PC-3 (cell line): ENCODE data around the gene FLRT1. TPM values are rescaled to one million over a fixed set of nuclear protein-coding genes. Genes with fewer than 3 reads are reported as not detected.

ENCODE experiments used
- ATAC-seq: fragments of 200-7000 bp; cut with Tn5 transposase; 2 replicates; pipeline ENCODE4 v1.9.1; 2020; ENCODE audit warnings: mild to moderate bottlenecking, moderate library complexity
- BruUV-seq: library from RNA; stranded (reverse); fragments of 400-500 nt; replicated peaks from 2 replicates; lab custom pipeline; 2021; lab: Mats Ljungman, UMichigan
- CTCF ChIA-PET: fragments of 300-600 bp; sonication (Branson Sonifier 250); formaldehyde crosslinking; loops from one replicate; lab custom pipeline; 2022; ENCODE audit warnings: antibody characterized with exemption; lab: Charles Lee
- POLR2A ChIA-PET: fragments of 300-600 bp; sonication (Branson Sonifier 250); formaldehyde crosslinking; loops from one replicate; lab custom pipeline; 2022; ENCODE audit warnings: antibody characterized with exemption; ENCODE audit not compliant: unreplicated experiment; lab: Charles Lee
- DNase-seq: peaks from one replicate; pipeline ENCODE4 v3.0.0-alpha.2; 2015
- H2AFZ ChIP-seq: fragments of 300-600 bp; sonication (generic); 2 replicates; pipeline ENCODE4 v1.6.0; 2016; ENCODE audit warnings: antibody characterized with exemption, low read length
- H3F3A ChIP-seq: fragments of 300-600 bp; sonication (generic); one replicate; pipeline ENCODE4 v1.6.0; 2017; ENCODE audit warnings: antibody characterized with exemption, low read length, control low read depth, mild to moderate bottlenecking; ENCODE audit not compliant: unreplicated experiment
- H3K27ac ChIP-seq: fragments of 300-600 bp; sonication (generic); 2 replicates; pipeline ENCODE4 v1.5.1; 2016; ENCODE audit warnings: mild to moderate bottlenecking, low read length
- H3K27me3 ChIP-seq: fragments of 300-600 bp; sonication (generic); 2 replicates; pipeline ENCODE4 v1.6.1; 2016; ENCODE audit warnings: low read length, mixed read lengths
- H3K36me3 ChIP-seq: fragments of 300-600 bp; sonication (generic); 2 replicates; pipeline ENCODE4 v1.6.1; 2016; ENCODE audit warnings: low read depth, mixed run types, low read length, mixed read lengths
- H3K4me1 ChIP-seq: fragments of 300-600 bp; sonication (generic); 2 replicates; pipeline ENCODE4 v1.5.1; 2016; ENCODE audit warnings: low read length; ENCODE audit not compliant: insufficient read depth
- H3K4me2 ChIP-seq: fragments of 300-600 bp; sonication (generic); 2 replicates; pipeline ENCODE4 v1.6.0; 2016; ENCODE audit warnings: low read length
- H3K4me3 ChIP-seq: fragments of 300-600 bp; sonication (generic); 2 replicates; pipeline ENCODE4 v1.5.1; 2016; ENCODE audit warnings: mild to moderate bottlenecking, low read length, mixed read lengths
- H3K79me2 ChIP-seq: fragments of 300-600 bp; sonication (generic); 2 replicates; pipeline ENCODE4 v1.6.1; 2017; ENCODE audit warnings: low read length, mixed read lengths
- H3K9ac ChIP-seq: fragments of 300-600 bp; sonication (generic); 2 replicates; pipeline ENCODE4 v1.6.0; 2016; ENCODE audit warnings: mild to moderate bottlenecking, low read length
- H3K9me2 ChIP-seq: fragments of 300-600 bp; sonication (generic); replicated peaks from 2 replicates; pipeline ENCODE4 v1.6.1; 2016; ENCODE audit warnings: mixed run types, low read length, mixed read lengths
- H3K9me3 ChIP-seq: fragments of 300-600 bp; sonication (generic); 2 replicates; pipeline ENCODE4 v1.6.1; 2016; ENCODE audit warnings: low read length, mixed read lengths
- H4K20me1 ChIP-seq: fragments of 300-600 bp; sonication (generic); 2 replicates; pipeline ENCODE4 v1.6.1; 2016; ENCODE audit warnings: low read length, mixed read lengths
- EZH2 ChIP-seq: fragments of 300-600 bp; sonication (generic); IDR thresholded peaks from one replicate; pipeline ENCODE4 v1.6.1; 2017; ENCODE audit warnings: antibody characterized with exemption, mild to moderate bottlenecking, low read length; ENCODE audit not compliant: unreplicated experiment
- EZH2phosphoT487 ChIP-seq: fragments of 300-600 bp; sonication (generic); IDR thresholded peaks from 2 replicates; pipeline ENCODE4 v1.6.1; 2018; ENCODE audit warnings: mild to moderate bottlenecking, antibody characterized with exemption, low read length, borderline replicate concordance
- intact Hi-C: fragments of 100-400 bp; cut with micrococcal nuclease; formaldehyde crosslinking; loops from 2 replicates; pipeline ENCODE4 v1.9.0; 2023
- total RNA-seq: library from RNA; depleted of rRNA; stranded (reverse); fragments of >200 nt; gene quantifications from 2 replicates; pipeline ENCODE4 v1.2.3, GENCODE V29; 2014
- TF ChIP-seq, protein P1 (sequence below): fragments of 300-600 bp; sonication (generic); conservative IDR thresholded peaks from 2 replicates; pipeline ENCODE4 v1.5.1; 2017; ENCODE audit warnings: antibody characterized with exemption, low read depth, mild to moderate bottlenecking, low read length

FLRT1 gene
- total RNA-seq, 1 experiment from 2014 or later = not detected

DNA sequence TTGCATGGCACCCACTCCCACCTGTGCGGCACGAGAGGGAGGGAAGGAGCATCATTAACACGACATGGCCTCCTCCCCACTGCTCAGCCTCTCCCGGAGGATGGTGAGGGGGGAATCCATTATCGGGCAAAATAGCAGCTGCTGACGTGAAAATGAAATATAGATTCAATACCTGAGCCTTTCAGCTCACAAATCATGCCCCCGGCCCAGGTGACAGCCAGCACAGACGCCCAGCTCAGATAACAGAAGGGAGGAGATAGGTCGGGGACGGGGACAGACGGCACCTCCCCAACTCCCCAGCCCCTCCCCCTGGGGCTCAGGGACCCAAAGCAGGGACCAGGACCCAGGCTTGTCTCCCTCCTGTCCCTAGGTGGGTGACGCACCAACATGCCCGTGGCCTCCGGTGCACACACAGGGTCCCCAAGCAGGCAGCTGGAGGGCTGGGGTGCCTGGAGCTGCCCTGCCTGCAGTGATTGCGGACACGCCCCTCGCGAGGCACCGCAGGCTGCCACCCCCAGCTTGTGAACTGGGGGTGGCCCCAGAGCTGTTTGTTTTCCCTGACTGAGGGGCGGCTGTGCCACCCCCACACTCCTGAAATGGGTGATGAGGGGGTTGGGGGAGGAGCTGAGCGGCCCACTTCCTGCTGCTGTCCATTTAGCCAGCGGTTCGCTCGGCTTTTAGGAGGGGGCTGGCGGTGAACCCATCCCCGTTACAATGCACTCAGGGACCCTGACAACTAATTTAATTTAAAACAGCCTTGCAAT is 31.7 kb downstream of the FLRT1 start:
- Histone ChIP-seq H3K79me2 (no peaks in the 10 kb centered on the region), H3K9me2 (no peaks in the 10 kb centered on the region), H4K20me1 (no peaks in the 10 kb centered on the region), H3F3A (no peaks in the 10 kb centered on the region), H3K36me3 (no peaks in the 10 kb centered on the region), H3K4me1 (no peaks in the 10 kb centered on the region), H2AFZ (no peak overlapping the region), H3K9ac (no peak overlapping the region), H3K27ac (no peak overlapping the region), H3K27me3 (no peaks in the 10 kb centered on the region), H3K9me3 (no peaks in the 10 kb centered on the region), H3K4me2 (no peak overlapping the region), H3K4me3 (no peak overlapping the region)
- BruUV-seq = no TSS peak
- TF ChIP-seq EZH2phosphoT487 (no peak), EZH2 (no peak)
- TF ChIP-seq, protein P1, sequence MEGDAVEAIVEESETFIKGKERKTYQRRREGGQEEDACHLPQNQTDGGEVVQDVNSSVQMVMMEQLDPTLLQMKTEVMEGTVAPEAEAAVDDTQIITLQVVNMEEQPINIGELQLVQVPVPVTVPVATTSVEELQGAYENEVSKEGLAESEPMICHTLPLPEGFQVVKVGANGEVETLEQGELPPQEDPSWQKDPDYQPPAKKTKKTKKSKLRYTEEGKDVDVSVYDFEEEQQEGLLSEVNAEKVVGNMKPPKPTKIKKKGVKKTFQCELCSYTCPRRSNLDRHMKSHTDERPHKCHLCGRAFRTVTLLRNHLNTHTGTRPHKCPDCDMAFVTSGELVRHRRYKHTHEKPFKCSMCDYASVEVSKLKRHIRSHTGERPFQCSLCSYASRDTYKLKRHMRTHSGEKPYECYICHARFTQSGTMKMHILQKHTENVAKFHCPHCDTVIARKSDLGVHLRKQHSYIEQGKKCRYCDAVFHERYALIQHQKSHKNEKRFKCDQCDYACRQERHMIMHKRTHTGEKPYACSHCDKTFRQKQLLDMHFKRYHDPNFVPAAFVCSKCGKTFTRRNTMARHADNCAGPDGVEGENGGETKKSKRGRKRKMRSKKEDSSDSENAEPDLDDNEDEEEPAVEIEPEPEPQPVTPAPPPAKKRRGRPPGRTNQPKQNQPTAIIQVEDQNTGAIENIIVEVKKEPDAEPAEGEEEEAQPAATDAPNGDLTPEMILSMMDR = no peak
- intact Hi-C loops = no loop called here
- CTCF ChIA-PET = no interaction called here
- ATAC-seq = no peak
- no peak for DNase-seq
- POLR2A ChIA-PET = no interaction called here

DNA sequence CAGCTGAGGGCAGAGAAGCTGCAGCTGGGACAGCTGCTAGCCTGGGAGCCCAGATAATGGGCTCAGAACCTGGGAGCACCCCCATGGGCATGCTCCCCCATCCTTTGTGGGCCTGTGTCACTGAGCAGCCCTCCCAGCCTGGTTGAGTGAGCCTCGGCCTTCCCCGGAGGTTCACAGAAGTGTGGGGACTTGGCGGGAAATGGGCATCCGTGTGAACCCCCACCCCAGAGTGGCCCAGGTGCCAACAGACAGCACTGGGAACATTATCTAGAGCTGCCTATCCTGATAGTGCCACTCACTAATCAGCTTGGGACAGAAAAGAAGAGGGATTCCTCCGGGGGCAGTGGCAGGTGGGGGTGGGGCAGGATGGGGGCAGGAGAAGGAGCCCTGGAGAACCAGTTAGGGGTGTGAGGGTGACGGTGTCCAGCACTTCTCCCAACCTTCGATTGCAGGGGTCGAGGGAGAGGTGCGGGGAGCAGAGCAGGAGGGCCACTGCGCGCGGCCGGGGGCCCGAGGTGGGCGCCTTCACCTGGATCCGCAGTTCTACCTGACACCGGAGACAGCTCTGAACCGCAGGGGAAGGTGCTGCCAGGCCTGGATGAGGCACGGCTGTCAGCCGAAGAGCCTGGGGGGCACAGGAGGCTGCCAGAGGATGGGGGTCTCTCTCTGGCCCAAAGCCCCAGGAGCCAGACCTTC is 33.1 kb downstream of the FLRT1 start:
- H2AFZ ChIP-seq = no peak overlapping the region
- no peaks in the 10 kb centered on the region for H3K79me2 ChIP-seq
- ChIA-PET POLR2A (interaction anchor here (0.6 kb wide), 1 partner anchor 53 kb away, joined by 3 read pairs; no protein-coding TSS in a partner anchor), CTCF (interaction anchor here (0.6 kb wide), 1 partner anchor 197 kb away, joined by 7 read pairs; no protein-coding TSS in a partner anchor)
- BruUV-seq = no TSS peak
- H3K4me1 ChIP-seq = no peaks in the 10 kb centered on the region
- no peaks in the 10 kb centered on the region for H3K9me3 ChIP-seq
- H3K36me3 ChIP-seq = no peaks in the 10 kb centered on the region
- TF ChIP-seq EZH2phosphoT487 = no peak
- TF ChIP-seq EZH2 = no peak
- TF ChIP-seq, protein P1 = no peak
- DNase-seq = no peak
- no peak overlapping the region for H3K9ac ChIP-seq
- intact Hi-C loops = no loop called here
- H3K4me3 ChIP-seq = no peak overlapping the region
- H3K4me2 ChIP-seq = no peak overlapping the region
- no peaks in the 10 kb centered on the region for H3K27me3 ChIP-seq
- H4K20me1 ChIP-seq = no peaks in the 10 kb centered on the region
- no peaks in the 10 kb centered on the region for H3F3A ChIP-seq
- no peak for ATAC-seq
- H3K9me2 ChIP-seq = no peaks in the 10 kb centered on the region
- H3K27ac ChIP-seq = no peak overlapping the region
